ENCODE measurements around the gene DIDO1. TPM values are rescaled to one million over a fixed set of nuclear protein-coding genes. Genes with fewer than 3 reads are reported as not detected.
A peak's percentile ranks its signal among the peaks of the same experiment; 100 is the strongest.

The DIDO1 gene
- total RNA-seq, 3 donors from 2014 or later: 44.9 to 49.9 (median 47.4) TPM

DNA sequence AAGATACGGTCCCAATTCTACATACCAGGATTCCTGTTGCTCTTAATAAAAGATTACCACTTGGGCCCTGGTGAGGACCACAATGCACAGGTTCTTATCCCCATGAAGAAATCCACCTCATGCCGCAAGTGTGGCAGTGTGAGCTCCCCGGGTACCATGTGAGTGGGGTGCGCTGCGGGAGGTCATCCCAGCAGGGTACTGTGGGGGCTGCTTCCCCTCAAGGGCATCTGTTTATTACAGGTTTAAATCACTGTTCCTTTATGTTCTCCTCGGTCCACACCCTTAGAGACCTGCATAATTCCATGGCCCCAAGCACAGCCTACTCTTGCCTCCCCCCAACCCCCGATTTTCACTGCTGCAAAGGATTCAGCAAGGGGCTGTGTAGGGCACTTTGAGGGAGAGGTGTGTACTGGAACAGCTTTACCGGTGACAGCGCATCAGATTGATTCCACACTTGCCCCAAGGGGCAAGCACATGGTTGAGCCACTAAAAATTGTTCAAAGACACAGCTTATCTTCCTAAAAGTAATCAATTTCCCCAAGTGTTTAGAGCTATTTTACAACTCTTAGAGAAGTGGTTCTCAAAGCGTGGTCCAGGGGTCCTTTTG lies 6.2 kb downstream of the DIDO1 start:
- no peaks in the 10 kb centered on the region for H3K27me3 Mint-ChIP-seq (ENCODE audit: low read depth)
- peak overlapping the region; percentile 71 for H3K4me3 Mint-ChIP-seq
- DNase-seq: no peak
- H3K9me3 Mint-ChIP-seq: no peaks in the 10 kb centered on the region
- peaks cover 6% of the 10 kb centered on the region for H3K36me3 Mint-ChIP-seq (ENCODE audit: insufficient read depth)
- ATAC-seq: no peak
- peaks cover 92% of the 10 kb centered on the region for H3K4me1 Mint-ChIP-seq (ENCODE audit: low read depth)

- DNase-seq (peak; percentile 36), ATAC-seq (peak; percentile 55 to 61)
- H3K4me1 Mint-ChIP-seq (ENCODE audit: low read depth): peaks cover 92% of the 10 kb centered on the region
- peak overlapping the region; percentile 71 for H3K4me3 Mint-ChIP-seq
- no peaks in the 10 kb centered on the region for H3K27me3 Mint-ChIP-seq (ENCODE audit: low read depth)
- H3K36me3 Mint-ChIP-seq (ENCODE audit: insufficient read depth): peaks cover 6% of the 10 kb centered on the region
- no peaks in the 10 kb centered on the region for H3K9me3 Mint-ChIP-seq
Measured at GRCh38 chr20:62918831-62919230, 7.5 kb downstream of the DIDO1 start.

DNA sequence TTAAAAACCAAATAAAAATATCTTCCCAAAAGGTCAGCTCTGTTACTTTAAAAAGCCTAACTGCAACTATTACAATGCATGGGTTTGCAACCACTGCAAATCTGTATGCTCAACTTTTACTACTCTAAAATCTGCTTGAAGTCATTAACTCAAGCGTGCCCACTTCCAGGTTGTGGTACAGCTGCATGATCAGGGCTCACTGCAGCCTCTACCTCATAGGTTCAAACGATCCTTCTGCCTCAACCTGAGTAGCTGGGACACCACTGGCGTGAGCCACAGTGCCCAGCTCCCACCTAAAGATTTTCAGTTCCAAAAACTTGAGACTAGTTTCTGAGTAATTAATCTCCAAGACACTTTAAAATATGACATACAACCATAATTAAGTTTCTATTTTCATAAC lies 8.2 kb downstream of the DIDO1 start:
- peak; percentile 28 to 44 for ATAC-seq
- Mint-ChIP-seq H3K36me3 (ENCODE audit: insufficient read depth) (peaks cover 6% of the 10 kb centered on the region), H3K9me3 (no peaks in the 10 kb centered on the region), H3K4me3 (peak overlapping the region; percentile 71), H3K4me1 (ENCODE audit: low read depth) (peaks cover 86% of the 10 kb centered on the region), H3K27me3 (ENCODE audit: low read depth) (no peaks in the 10 kb centered on the region)
- no peak for DNase-seq

GRCh38 chr20:62917720-62918119 lies 8.6 kb downstream of the DIDO1 start:
- no peaks in the 10 kb centered on the region for H3K27me3 Mint-ChIP-seq (ENCODE audit: low read depth)
- DNase-seq (no peak), ATAC-seq (no peak)
- peaks cover 8% of the 10 kb centered on the region for H3K36me3 Mint-ChIP-seq (ENCODE audit: insufficient read depth)
- H3K4me3 Mint-ChIP-seq: peak overlapping the region; percentile 71
- H3K9me3 Mint-ChIP-seq: no peaks in the 10 kb centered on the region
- peaks cover 85% of the 10 kb centered on the region for H3K4me1 Mint-ChIP-seq (ENCODE audit: low read depth)

DNA sequence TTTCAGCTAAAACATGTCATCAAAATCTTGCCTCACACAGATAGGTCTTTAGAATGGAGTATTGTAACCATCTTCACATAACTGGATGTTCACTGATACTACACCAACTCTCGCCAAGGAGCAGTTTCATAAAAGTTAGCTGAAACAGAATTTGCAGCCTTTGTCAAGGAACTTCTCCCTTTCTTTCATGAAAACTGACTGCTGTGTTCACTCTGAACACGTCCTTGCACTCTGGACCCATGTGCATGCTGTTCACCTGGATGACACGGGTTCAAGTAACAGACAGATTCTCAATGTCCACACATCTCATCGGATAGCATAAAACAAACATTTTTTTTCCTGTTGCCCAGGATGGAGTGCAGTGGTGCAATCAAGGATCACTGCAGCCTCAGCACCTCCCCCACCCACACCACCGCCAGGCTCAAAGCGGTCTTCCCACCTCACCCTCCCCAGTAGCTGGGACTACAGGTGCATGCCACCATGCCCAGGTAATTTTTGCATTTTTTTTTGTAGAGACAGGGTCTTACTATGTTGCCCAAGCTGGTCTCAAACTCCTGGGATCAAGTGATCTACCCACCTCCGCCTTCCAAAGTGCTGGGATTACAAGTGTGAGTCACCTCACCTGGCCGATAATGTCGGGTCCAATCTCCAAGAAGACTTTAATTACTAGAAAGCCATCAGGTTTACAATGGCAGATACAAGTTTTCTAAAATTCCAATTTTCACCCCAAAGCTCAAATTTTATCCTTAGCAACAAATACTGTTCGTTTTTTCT lies 9.4 kb downstream of the DIDO1 start:
- Mint-ChIP-seq H3K36me3 (ENCODE audit: insufficient read depth) (peaks cover 8% of the 10 kb centered on the region), H3K4me1 (ENCODE audit: low read depth) (peaks cover 77% of the 10 kb centered on the region), H3K4me3 (peak overlapping the region; percentile 71), H3K27me3 (ENCODE audit: low read depth) (no peaks in the 10 kb centered on the region), H3K9me3 (no peaks in the 10 kb centered on the region)
- ATAC-seq (no peak), DNase-seq (no peak)

GRCh38 chr20:62914970-62915457 lies 11.3 kb downstream of the DIDO1 start:
- peak overlapping the region; percentile 47 for H3K4me3 Mint-ChIP-seq
- peaks cover 15% of the 10 kb centered on the region for H3K36me3 Mint-ChIP-seq (ENCODE audit: insufficient read depth)
- ATAC-seq (peak; percentile 16 to 21), DNase-seq (no peak)
- peaks cover 67% of the 10 kb centered on the region for H3K4me1 Mint-ChIP-seq (ENCODE audit: low read depth)
- H3K27me3 Mint-ChIP-seq (ENCODE audit: low read depth): no peaks in the 10 kb centered on the region
- no peaks in the 10 kb centered on the region for H3K9me3 Mint-ChIP-seq

DNA sequence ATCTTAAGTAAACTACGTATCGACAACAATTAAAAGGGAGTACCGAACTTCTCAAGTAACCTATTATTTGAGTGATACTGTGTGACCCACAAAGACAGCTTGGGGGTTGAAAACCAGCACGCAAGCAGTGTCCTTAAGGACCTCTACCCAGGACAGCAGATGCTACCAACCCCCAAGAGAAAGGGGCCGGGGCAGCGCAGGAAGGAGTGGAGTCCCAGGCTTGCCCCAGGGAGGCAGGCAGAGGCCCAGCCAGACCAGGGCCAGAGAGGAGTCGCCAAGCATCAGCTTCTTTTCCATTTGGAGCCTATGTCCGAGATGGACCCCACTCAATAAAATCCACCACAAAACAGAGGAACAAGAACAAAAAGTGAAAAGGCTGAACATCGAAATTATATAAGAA lies 11.9 kb downstream of the DIDO1 start:
- H3K4me3 Mint-ChIP-seq: no peak overlapping the region
- H3K9me3 Mint-ChIP-seq: no peaks in the 10 kb centered on the region
- peaks cover 20% of the 10 kb centered on the region for H3K36me3 Mint-ChIP-seq (ENCODE audit: insufficient read depth)
- ATAC-seq: no peak
- peaks cover 65% of the 10 kb centered on the region for H3K4me1 Mint-ChIP-seq (ENCODE audit: low read depth)
- no peak for DNase-seq
- H3K27me3 Mint-ChIP-seq (ENCODE audit: low read depth): no peaks in the 10 kb centered on the region

DNA sequence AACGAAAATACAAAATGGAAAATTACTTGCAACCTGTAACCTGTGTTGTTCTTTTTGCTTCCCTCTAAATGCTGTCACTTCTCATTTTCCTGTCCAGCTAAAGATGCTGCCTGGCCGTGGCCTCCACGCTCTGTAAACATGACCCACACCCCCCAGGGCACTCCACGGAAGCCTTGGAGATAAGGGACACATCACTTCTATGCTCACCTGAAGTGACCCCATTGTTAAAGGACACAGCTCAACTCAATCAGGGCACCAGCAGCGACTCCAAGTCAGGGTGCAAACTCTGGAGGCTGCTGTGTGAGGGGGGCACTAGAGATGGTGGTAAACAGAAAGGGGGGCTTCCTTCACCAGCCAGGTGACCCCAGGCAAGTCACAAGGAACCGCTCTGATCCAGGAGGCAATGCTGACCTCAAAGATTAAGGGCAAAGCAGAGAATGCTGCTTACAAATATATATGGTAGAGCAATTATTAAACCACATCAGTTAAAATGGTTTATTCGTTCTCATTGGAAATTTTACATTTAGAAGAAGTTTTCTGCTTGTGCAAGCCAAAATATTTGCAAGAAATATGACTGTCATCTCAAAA lies 13.2 kb downstream of the DIDO1 start:
- Mint-ChIP-seq H3K4me3 (no peak overlapping the region), H3K9me3 (no peaks in the 10 kb centered on the region), H3K4me1 (ENCODE audit: low read depth) (peaks cover 57% of the 10 kb centered on the region), H3K36me3 (ENCODE audit: insufficient read depth) (peaks cover 24% of the 10 kb centered on the region), H3K27me3 (ENCODE audit: low read depth) (no peaks in the 10 kb centered on the region)
- DNase-seq (no peak), ATAC-seq (no peak)

GRCh38 chr20:62911701-62912280 lies 14.5 kb downstream of the DIDO1 start:
- H3K4me1 Mint-ChIP-seq (ENCODE audit: low read depth): peaks cover 48% of the 10 kb centered on the region
- peaks cover 32% of the 10 kb centered on the region for H3K36me3 Mint-ChIP-seq (ENCODE audit: insufficient read depth)
- DNase-seq (no peak), ATAC-seq (no peak)
- no peaks in the 10 kb centered on the region for H3K9me3 Mint-ChIP-seq
- no peak overlapping the region for H3K4me3 Mint-ChIP-seq
- no peaks in the 10 kb centered on the region for H3K27me3 Mint-ChIP-seq (ENCODE audit: low read depth)

- Mint-ChIP-seq H3K27me3 (ENCODE audit: low read depth) (no peaks in the 10 kb centered on the region), H3K4me1 (ENCODE audit: low read depth) (peaks cover 41% of the 10 kb centered on the region), H3K9me3 (no peaks in the 10 kb centered on the region), H3K36me3 (ENCODE audit: insufficient read depth) (peaks cover 37% of the 10 kb centered on the region), H3K4me3 (no peak overlapping the region)
- no peak for ATAC-seq
- DNase-seq: no peak
Measured at GRCh38 chr20:62910777-62911497, 15.4 kb downstream of the DIDO1 start.

DNA sequence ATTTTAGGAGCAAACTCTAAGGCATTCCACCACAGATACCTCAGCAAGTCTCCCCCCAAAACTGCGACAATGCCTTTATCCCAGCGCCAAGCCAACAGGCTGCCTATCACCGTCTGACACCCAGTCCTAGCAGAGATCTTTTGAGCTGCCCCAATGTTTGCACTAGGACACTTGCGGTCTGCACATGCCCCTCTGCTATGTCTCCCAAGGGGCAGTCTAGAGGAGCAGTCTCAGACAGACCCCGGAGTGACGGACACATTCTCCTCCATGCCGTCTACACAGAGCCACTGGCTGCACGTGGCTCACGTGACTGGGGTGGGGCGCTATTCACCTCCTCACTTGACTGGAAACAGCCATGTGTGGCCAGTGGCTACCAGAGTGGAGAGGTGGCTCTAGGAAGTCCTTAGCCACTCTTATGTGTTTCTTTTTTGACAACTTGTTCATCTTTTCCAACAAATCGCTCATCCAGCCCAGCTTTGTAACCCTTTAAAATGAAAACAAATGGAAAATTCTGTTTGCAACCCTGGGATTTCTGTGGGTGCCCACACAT lies 16.0 kb downstream of the DIDO1 start:
- Mint-ChIP-seq H3K9me3 (no peaks in the 10 kb centered on the region), H3K27me3 (ENCODE audit: low read depth) (no peaks in the 10 kb centered on the region), H3K4me1 (ENCODE audit: low read depth) (peaks cover 34% of the 10 kb centered on the region), H3K36me3 (ENCODE audit: insufficient read depth) (peaks cover 41% of the 10 kb centered on the region), H3K4me3 (no peak overlapping the region)
- DNase-seq (no peak), ATAC-seq (no peak)

DNA sequence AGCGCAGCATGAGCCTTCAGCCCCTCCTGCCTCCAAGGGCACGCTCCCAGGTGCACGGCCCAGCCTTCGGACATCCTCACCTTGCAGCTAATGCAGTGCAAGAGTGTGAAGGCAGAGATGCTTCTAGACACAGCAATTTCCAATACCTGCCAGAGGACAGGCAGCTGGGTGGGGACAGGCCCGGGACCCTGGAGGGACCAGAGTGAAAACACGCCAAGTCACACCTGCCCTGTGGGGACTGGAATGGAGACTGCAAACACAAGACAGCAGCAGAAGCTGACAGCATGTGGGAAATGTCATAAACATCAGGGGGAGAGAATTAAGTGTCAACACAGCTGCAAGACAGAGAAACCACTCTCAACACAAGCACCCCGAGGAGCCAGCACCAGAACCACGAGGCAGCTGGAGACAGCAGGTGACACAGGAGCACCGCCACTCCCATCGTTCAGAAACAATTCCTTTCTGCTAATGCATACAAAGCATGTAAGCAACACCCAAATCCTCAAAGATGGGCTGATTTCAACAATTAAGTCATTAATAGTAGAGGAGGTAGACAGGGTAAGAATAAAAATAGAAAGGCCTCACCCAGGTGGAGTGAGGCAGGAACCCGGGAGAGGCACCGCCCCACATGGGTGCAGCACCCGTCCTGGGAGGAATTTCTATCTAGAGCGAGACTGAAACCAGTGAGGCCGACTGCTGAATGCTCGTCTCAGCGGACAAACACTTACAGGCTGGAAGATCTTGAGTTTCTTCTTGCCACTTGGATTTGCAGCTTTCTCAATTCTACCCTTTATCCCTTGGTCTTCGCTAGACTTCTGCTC lies 17.1 kb downstream of the DIDO1 start:
- DNase-seq: no peak
- peaks cover 50% of the 10 kb centered on the region for H3K36me3 Mint-ChIP-seq (ENCODE audit: insufficient read depth)
- H3K9me3 Mint-ChIP-seq: no peaks in the 10 kb centered on the region
- peaks cover 24% of the 10 kb centered on the region for H3K4me1 Mint-ChIP-seq (ENCODE audit: low read depth)
- no peak for ATAC-seq
- no peaks in the 10 kb centered on the region for H3K27me3 Mint-ChIP-seq (ENCODE audit: low read depth)
- H3K4me3 Mint-ChIP-seq: no peak overlapping the region

Data from activated T-cell treated with anti-CD3 and anti-CD28 coated beads, Interleukin-2, amount 50 U/mL, for 4 hours (primary cell).